Esophagus squamous epithelium (tissue), 5 donors: ENCODE results near the gene DPYSL5. TPM values are rescaled to one million over a fixed set of nuclear protein-coding genes. Genes with fewer than 3 reads are reported as not detected.

Experiments
- DNase-seq: peaks from one replicate; lab custom pipeline; 2025; lab: John Stamatoyannopoulos, UW
- H3K27ac ChIP-seq, 4 donors: fragments of 200-600 bp; sonication (generic); one replicate each; pipeline ENCODE4 v1.5.1; 2016 to 2019; ENCODE audit warnings: mild to moderate bottlenecking in 1 of 4
- H3K27me3 ChIP-seq, 4 donors: fragments of 200-600 bp; sonication (generic); 1 replicate in 3 of 4; 2 replicates in 1 of 4; pipeline versions ENCODE4 v1.5.1 to v1.6.0; 2017 to 2021; ENCODE audit warnings: antibody characterized with exemption in 1 of 4
- H3K36me3 ChIP-seq, 3 donors: fragments of 200-600 bp; sonication (generic); one replicate each; pipeline ENCODE4 v1.5.1; 2016 to 2019
- H3K4me1 ChIP-seq, 3 donors: fragments of 200-600 bp; sonication (generic); one replicate each; pipeline ENCODE4 v1.5.1; 2017 to 2019
- H3K4me3 ChIP-seq, 4 donors: fragments of 200-600 bp; sonication (generic); 1 replicate in 3 of 4; 2 replicates in 1 of 4; pipeline ENCODE4 v1.5.1; 2016 to 2019; ENCODE audit warnings: mild to moderate bottlenecking in 2 of 4, moderate library complexity in 1 of 4
- H3K9me3 ChIP-seq, 3 donors: fragments of 200-600 bp; sonication (generic); one replicate each; pipeline ENCODE4 v1.5.1; 2016 to 2019
- CTCF ChIP-seq, 6 experiments: fragments of 450-650 bp in 4 of 6; fragments of 200-600 bp in 2 of 6; sonication (generic) in 2 of 6; IDR thresholded peaks; one replicate each; pipeline ENCODE4 v1.5.1; 2016 to 2019; ENCODE audit warnings: antibody characterized with exemption in 6 of 6, mild to moderate bottlenecking in 4 of 6, moderate library complexity in 4 of 6
- POLR2A ChIP-seq, 4 donors: fragments of 450-650 bp; IDR thresholded peaks; one replicate each; pipeline ENCODE4 v1.6.1; 2017; ENCODE audit warnings: antibody characterized with exemption in 4 of 4, mild to moderate bottlenecking in 4 of 4, moderate library complexity in 3 of 4
- WGBS, 2 donors: methylation state at CpG; one replicate each; pipeline ENCODE4 v1.1.5; 2018; 5-methylcytosine and 5-hydroxymethylcytosine counted together
- intact Hi-C: fragments of 100-400 bp; cut with DNase I; formaldehyde crosslinking; loops from one replicate; pipeline ENCODE4 v1.15.0; 2022
- total RNA-seq, 4 donors: library from RNA; depleted of rRNA; stranded (reverse); fragments of >200 nt; gene quantifications; one replicate each; pipeline ENCODE4 v1.1.0, GENCODE V29; 2016
- donor health status: DM: yes; HTN: yes; CAD: no.

Gene DPYSL5
- total RNA-seq, 4 donors from 2014 or later = not detected

GRCh38 chr2:26885651-26886329 lies 37.9 kb downstream of the DPYSL5 start:
- Histone ChIP-seq H3K27me3 (peaks cover 0 to 30% (median 0%) of the 10 kb centered on the region in 4 donors), H3K4me1 (no peaks in the 10 kb centered on the region), H3K27ac (no peak overlapping the region), H3K9me3 (no peaks in the 10 kb centered on the region), H3K4me3 (no peak overlapping the region), H3K36me3 (no peaks in the 10 kb centered on the region)
- 58 to 61% methylated on average over 3 to 5 of the region's 5 CpGs for WGBS, 2 donors
- DNase-seq = no peak
- TF ChIP-seq POLR2A (IDR thresholded peaks at IDR 0.05) (no peak), CTCF (IDR thresholded peaks at IDR 0.05) (no peak)
- intact Hi-C loops = no loop called here

GRCh38 chr2:26886736-26887135 lies 38.8 kb downstream of the DPYSL5 start:
- no peaks in the 10 kb centered on the region for H3K4me1 ChIP-seq
- intact Hi-C loops = no loop called here
- WGBS, 2 donors = 70 to 73% methylated on average over 2 of the region's 2 CpGs

GRCh38 chr2:26887151-26887550 lies 39.2 kb downstream of the DPYSL5 start:
- no peak overlapping the region for H3K4me3 ChIP-seq
- no peak for DNase-seq
- no peak overlapping the region for H3K27ac ChIP-seq
- H3K4me1 ChIP-seq = no peaks in the 10 kb centered on the region
- 23 to 57% methylated on average over 1 to 4 of the region's 4 CpGs for WGBS, 2 donors
- H3K27me3 ChIP-seq = peaks cover 0 to 20% (median 0%) of the 10 kb centered on the region in 4 donors
- intact Hi-C loops = no loop called here
- H3K9me3 ChIP-seq = no peaks in the 10 kb centered on the region
- no peaks in the 10 kb centered on the region for H3K36me3 ChIP-seq
- TF ChIP-seq POLR2A (IDR thresholded peaks at IDR 0.05) (no peak), CTCF (IDR thresholded peaks at IDR 0.05) (no peak)

More at GRCh38 chr2:26886736-26887135, 38.8 kb downstream of the DPYSL5 start:
- Histone ChIP-seq H3K9me3 (no peaks in the 10 kb centered on the region), H3K36me3 (no peaks in the 10 kb centered on the region), H3K27me3 (peaks cover 0 to 21% (median 0%) of the 10 kb centered on the region in 4 donors), H3K27ac (no peak overlapping the region), H3K4me3 (no peak overlapping the region)
- no peak for DNase-seq
- TF ChIP-seq CTCF (IDR thresholded peaks at IDR 0.05) (no peak), POLR2A (IDR thresholded peaks at IDR 0.05) (no peak)

- DNase-seq = no peak
- no peaks in the 10 kb centered on the region for H3K36me3 ChIP-seq
- H3K4me3 ChIP-seq = no peak overlapping the region
- intact Hi-C loops = no loop called here
- no peaks in the 10 kb centered on the region for H3K4me1 ChIP-seq
- H3K9me3 ChIP-seq = no peaks in the 10 kb centered on the region
- no peak overlapping the region for H3K27ac ChIP-seq
- TF ChIP-seq POLR2A (IDR thresholded peaks at IDR 0.05) = no peak
- no peak for TF ChIP-seq CTCF (IDR thresholded peaks at IDR 0.05)
- 71 to 82% methylated on average over 4 of the region's 4 CpGs for WGBS, 2 donors
- no peaks in the 10 kb centered on the region for H3K27me3 ChIP-seq
These were observed 41.9 kb downstream of the DPYSL5 start for GRCh38 chr2:26889796-26890195.

GRCh38 chr2:26890341-26891000 lies 42.5 kb downstream of the DPYSL5 start:
- no peaks in the 10 kb centered on the region for H3K9me3 ChIP-seq
- no peak overlapping the region for H3K4me3 ChIP-seq
- no peaks in the 10 kb centered on the region for H3K27me3 ChIP-seq
- no peaks in the 10 kb centered on the region for H3K4me1 ChIP-seq
- no peak overlapping the region for H3K27ac ChIP-seq
- DNase-seq = no peak
- TF ChIP-seq CTCF (IDR thresholded peaks at IDR 0.05) = no peak
- TF ChIP-seq POLR2A (IDR thresholded peaks at IDR 0.05) = no peak
- no peaks in the 10 kb centered on the region for H3K36me3 ChIP-seq
- 80 to 86% methylated on average over 11 of the region's 11 CpGs for WGBS, 2 donors
- intact Hi-C loops = no loop called here
